H9 (cell line): ENCODE measurements around the gene SNX32. TPM values are rescaled to one million over a fixed set of nuclear protein-coding genes. Genes with fewer than 3 reads are reported as not detected.
"Not testable (repeated sequence)": the region's sequence is repeated elsewhere in the genome, so short reads cannot be mapped to it uniquely, and the experiment has no call there.

Experiments
- DNase-seq: peaks from one replicate; pipeline ENCODE4 v3.0.0-alpha.2; 2017
- H2AFZ ChIP-seq: one replicate; pipeline ENCODE4 v1.6.1; 2013; ENCODE audit warnings: mild to moderate bottlenecking, low read length, control low read depth, moderate library complexity
- H2AK5ac ChIP-seq: 2 replicates; pipeline ENCODE4 v1.6.1; 2013; ENCODE audit warnings: low read length, control low read depth, mixed read lengths; ENCODE audit not compliant: insufficient read length
- H2BK120ac ChIP-seq: one replicate; pipeline ENCODE4 v1.6.1; 2013; ENCODE audit warnings: low read depth, mild to moderate bottlenecking, low read length, control low read depth, inconsistent platforms; ENCODE audit not compliant: poor library complexity, severe bottlenecking
- H2BK12ac ChIP-seq: 2 replicates; pipeline ENCODE4 v1.6.1; 2013; ENCODE audit warnings: low read length, control low read depth, mixed read lengths, low read depth; ENCODE audit not compliant: insufficient read length
- H2BK15ac ChIP-seq: 2 replicates; pipeline ENCODE4 v1.6.1; 2013; ENCODE audit warnings: low read depth, low read length, control low read depth
- H2BK20ac ChIP-seq: one replicate; pipeline ENCODE4 v1.6.1; 2013; ENCODE audit warnings: low read depth, mild to moderate bottlenecking, low read length, control low read depth, inconsistent platforms; ENCODE audit not compliant: poor library complexity, severe bottlenecking
- H2BK5ac ChIP-seq: 2 replicates; pipeline ENCODE4 v1.6.1; 2013; ENCODE audit warnings: low read length, control low read depth, mixed read lengths; ENCODE audit not compliant: insufficient read length
- H3K14ac ChIP-seq: 2 replicates; pipeline ENCODE4 v1.6.1; 2013; ENCODE audit warnings: low read length, control low read depth; ENCODE audit not compliant: insufficient read depth
- H3K18ac ChIP-seq: 2 replicates; pipeline ENCODE4 v1.6.1; 2013; ENCODE audit warnings: low read depth, mild to moderate bottlenecking, mixed read lengths, low read length, control low read depth; ENCODE audit not compliant: insufficient read length
- H3K23ac ChIP-seq: 2 replicates; pipeline ENCODE4 v1.6.1; 2013; ENCODE audit warnings: low read length, control low read depth, mixed read lengths, low read depth; ENCODE audit not compliant: insufficient read length
- H3K23me2 ChIP-seq: 2 replicates; pipeline ENCODE4 v1.6.1; 2013; ENCODE audit warnings: low read depth, mild to moderate bottlenecking, mixed read lengths, low read length, control low read depth; ENCODE audit not compliant: insufficient read length, poor library complexity, severe bottlenecking
- H3K27ac ChIP-seq: 2 replicates; pipeline ENCODE4 v1.5.1; 2013; ENCODE audit warnings: low read length, control low read depth, mixed read lengths, low read depth; ENCODE audit not compliant: insufficient read length
- H3K27me3 ChIP-seq: 2 replicates; pipeline ENCODE4 v1.6.1; 2013; ENCODE audit warnings: low read length, control low read depth, inconsistent platforms; ENCODE audit not compliant: insufficient read depth
- H3K4ac ChIP-seq: 2 replicates; pipeline ENCODE4 v1.6.1; 2013; ENCODE audit warnings: low read depth, mild to moderate bottlenecking, control low read depth, inconsistent platforms, low read length, moderate library complexity
- H3K4me1 ChIP-seq: 2 replicates; pipeline ENCODE4 v1.6.1; 2013; ENCODE audit warnings: low read length, control low read depth, inconsistent platforms; ENCODE audit not compliant: insufficient read depth
- H3K4me2 ChIP-seq: 2 replicates; pipeline ENCODE4 v1.6.1; 2013; ENCODE audit warnings: low read length, control low read depth, mixed read lengths; ENCODE audit not compliant: insufficient read length, insufficient read depth
- H3K56ac ChIP-seq: 2 replicates; pipeline ENCODE4 v1.6.1; 2013; ENCODE audit warnings: low read depth, mild to moderate bottlenecking, mixed read lengths, low read length, control low read depth; ENCODE audit not compliant: insufficient read length
- H3K79me1 ChIP-seq: 2 replicates; pipeline ENCODE4 v1.6.1; 2013; ENCODE audit warnings: low read depth, mild to moderate bottlenecking, moderate library complexity, low read length, control low read depth, inconsistent platforms; ENCODE audit not compliant: insufficient read depth, poor library complexity, severe bottlenecking
- H3K79me2 ChIP-seq: 2 replicates; pipeline ENCODE4 v1.6.1; 2013; ENCODE audit warnings: low read length, control low read depth, inconsistent platforms; ENCODE audit not compliant: insufficient read depth
- H3K9ac ChIP-seq: 2 replicates; pipeline ENCODE4 v1.6.1; 2013; ENCODE audit warnings: low read length, control low read depth, mixed read lengths; ENCODE audit not compliant: insufficient read length; ENCODE audit errors: extremely low read depth
- H3K9me3 ChIP-seq: one replicate; pipeline ENCODE4 v1.6.1; 2013; ENCODE audit warnings: low read depth, low read length, inconsistent platforms; ENCODE audit not compliant: control insufficient read depth
- H3T11ph ChIP-seq: one replicate; pipeline ENCODE4 v1.6.1; 2013; ENCODE audit warnings: mild to moderate bottlenecking, low read length, control low read depth, inconsistent platforms
- H4K20me1 ChIP-seq: one replicate; pipeline ENCODE4 v1.6.1; 2013; ENCODE audit not compliant: control insufficient read depth, insufficient read length, insufficient read depth
- H4K5ac ChIP-seq: 2 replicates; pipeline ENCODE4 v1.6.1; 2013; ENCODE audit warnings: low read depth, mild to moderate bottlenecking, mixed read lengths, low read length, control low read depth; ENCODE audit not compliant: insufficient read length
- H4K8ac ChIP-seq: replicated peaks from 2 replicates; pipeline ENCODE4 v1.6.1; 2013; ENCODE audit warnings: low read length, control low read depth, mixed read lengths, low read depth; ENCODE audit not compliant: insufficient read length
- H4K91ac ChIP-seq: 2 replicates; pipeline ENCODE4 v1.6.1; 2013; ENCODE audit warnings: low read depth, mild to moderate bottlenecking, moderate library complexity, mixed read lengths, low read length, control low read depth; ENCODE audit not compliant: insufficient read length
- H3K27ac Mint-ChIP-seq, 3 experiments: 2 replicates in 2 of 3; 3 replicates in 1 of 3; pipeline ENCODE4 v1.8.0; 2020 to 2021; ENCODE audit warnings: mixed read lengths in 3 of 3, mild to moderate bottlenecking in 1 of 3, moderate library complexity in 1 of 3
- H3K27me3 Mint-ChIP-seq: 2 replicates; pipeline ENCODE4 v1.8.0; 2021; ENCODE audit warnings: low read depth, mild to moderate bottlenecking, moderate library complexity, mixed read lengths
- H3K36me3 Mint-ChIP-seq, 3 experiments: 2 replicates in 2 of 3; 3 replicates in 1 of 3; pipeline ENCODE4 v1.8.0; 2020 to 2021; ENCODE audit warnings: low read depth in 3 of 3, mixed read lengths in 3 of 3; ENCODE audit not compliant: insufficient read depth in 1 of 3
- H3K4me1 Mint-ChIP-seq, 2 experiments: 2 replicates each; pipeline ENCODE4 v1.8.0; 2020; ENCODE audit warnings: mixed read lengths in 2 of 2
- H3K4me3 Mint-ChIP-seq, 2 experiments: 2 replicates in 1 of 2; 3 replicates in 1 of 2; pipeline ENCODE4 v1.8.0; 2020 to 2021; ENCODE audit warnings: mild to moderate bottlenecking in 2 of 2, mixed read lengths in 2 of 2, moderate library complexity in 1 of 2
- H3K9me3 Mint-ChIP-seq, 2 experiments: 2 replicates in 1 of 2; 3 replicates in 1 of 2; pipeline ENCODE4 v1.8.0; 2020; ENCODE audit warnings: mild to moderate bottlenecking in 2 of 2, mixed read lengths in 2 of 2, moderate library complexity in 1 of 2
- CTCF ChIP-seq: fragments of 200-600 bp; sonication (generic); conservative IDR thresholded peaks from 3 replicates; pipeline ENCODE4 v1.8.0; 2021; ENCODE audit warnings: antibody characterized with exemption, mild to moderate bottlenecking
- WGBS: extraction: QIAGEN DNeasy Blood & Tissue Kit; methylation state at CpG from one replicate; pipeline ENCODE4 v1.1.7; 2013; ENCODE audit warnings: missing lambda C conversion rate, low lambda C conversion rate, mixed read lengths; ENCODE audit not compliant: insufficient read length; ENCODE audit errors: extremely low coverage; 5-methylcytosine and 5-hydroxymethylcytosine counted together
- total RNA-seq: library from RNA; stranded (reverse); gene quantifications from 2 replicates; pipeline ENCODE4 v1.2.1, GENCODE V29; 2021

SNX32 gene
- total RNA-seq, 1 experiment from 2014 or later: 1.2 TPM

DNA sequence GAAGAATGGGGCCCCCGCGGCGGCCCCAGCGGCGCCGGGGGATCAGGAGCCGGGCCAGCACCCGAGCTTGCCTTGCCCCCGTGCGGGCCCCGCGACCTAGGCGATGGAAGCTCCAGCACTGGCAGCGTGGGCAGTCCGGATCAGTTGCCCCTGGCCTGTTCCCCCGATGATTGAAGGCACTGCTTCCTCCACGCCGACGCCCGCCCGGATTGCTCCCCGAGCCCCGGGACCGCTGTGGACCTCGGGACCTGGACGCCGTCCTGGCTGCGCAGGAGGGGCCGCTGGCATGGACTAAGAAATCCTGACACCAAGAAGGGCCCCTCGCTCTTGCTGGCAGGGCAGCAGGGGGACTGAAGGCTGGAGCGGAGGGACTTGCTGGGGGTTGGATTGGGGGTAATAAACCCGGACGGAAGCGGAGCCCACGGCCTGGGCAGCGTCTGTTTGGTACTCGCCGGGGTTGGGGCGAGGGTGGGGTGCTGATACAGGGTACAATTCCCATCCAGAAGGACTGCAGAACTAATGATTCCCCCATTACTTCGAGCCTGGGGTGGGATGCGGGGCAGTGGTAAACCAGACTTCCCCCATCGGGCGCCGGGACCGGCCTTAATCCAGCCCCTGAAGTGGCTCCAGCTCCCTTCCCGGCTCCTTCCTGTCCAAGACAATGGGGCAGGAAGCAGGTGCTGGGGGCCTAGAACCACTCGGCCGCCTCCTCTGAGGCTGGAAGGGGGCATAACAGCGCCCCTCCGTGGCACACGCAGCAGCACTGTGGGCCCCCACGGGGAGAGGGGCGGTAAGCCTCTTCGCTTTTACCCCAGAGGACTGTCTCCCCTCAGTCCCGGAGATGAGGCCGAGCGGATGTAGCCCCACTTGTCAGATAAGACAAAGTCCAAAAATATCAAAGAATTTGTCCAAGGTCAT lies 57.7 kb downstream of the SNX32 start:
- Histone ChIP-seq H3K56ac (no peak overlapping the region), H4K8ac (no peak overlapping the region), H3K4me2 (peak overlapping the region; percentile 70), H3K79me1 (no peaks in the 10 kb centered on the region), H4K20me1 (no peaks in the 10 kb centered on the region), H3K23me2 (peaks cover 23% of the 10 kb centered on the region), H3K27ac (no peak overlapping the region), H3K27me3 (peaks cover 6% of the 10 kb centered on the region; the same call in 1 of the 2 replicates), H2BK120ac (no peak overlapping the region), H3K9ac (peak overlapping the region; percentile 60), H3K4me1 (peaks cover 9% of the 10 kb centered on the region; the same call in 1 of the 2 replicates), H2AK5ac (no peak overlapping the region), H3K4ac (no peak overlapping the region), H3K14ac (peak overlapping the region; percentile 85; the same call in 1 of the 2 replicates), H2BK5ac (no peak overlapping the region), H3T11ph (no peak overlapping the region), H4K5ac (no peak overlapping the region), H3K18ac (peak overlapping the region; percentile 44), H3K79me2 (no peaks in the 10 kb centered on the region; the same call in 1 of the 2 replicates), H2AFZ (no peak overlapping the region), H2BK20ac (no peak overlapping the region), H3K23ac (no peak overlapping the region), H4K91ac (no peak overlapping the region), H2BK12ac (no peak overlapping the region), H3K9me3 (no peaks in the 10 kb centered on the region), H2BK15ac (no peak overlapping the region)
- no peak overlapping the region; a peak in 1 of 7 replicates for H3K27ac Mint-ChIP-seq
- H3K4me1 Mint-ChIP-seq: peaks cover 39 to 55% of the 10 kb centered on the region in 2 experiments
- H3K9me3 Mint-ChIP-seq: peaks cover 2 to 4% of the 10 kb centered on the region in 2 experiments; a peak in 2 of 5 replicates
- H3K4me3 Mint-ChIP-seq: peak overlapping the region; percentile 75 to 88
- TF ChIP-seq CTCF: peak; percentile 52
- no CpG with 5 or more reads among the region's 57 CpGs for WGBS
- peaks cover 21% of the 10 kb centered on the region for H3K27me3 Mint-ChIP-seq
- H3K36me3 Mint-ChIP-seq: peaks cover 6 to 39% (median 10%) of the 10 kb centered on the region in 3 experiments
- DNase-seq: peak; percentile 78

GRCh38 chr11:65892137-65892540 lies 58.4 kb downstream of the SNX32 start:
- H3K4me1 ChIP-seq, H3K23ac ChIP-seq, H2BK5ac ChIP-seq, H2BK120ac ChIP-seq, H2BK20ac ChIP-seq, H3K56ac ChIP-seq, H4K91ac ChIP-seq, H3K9me3 ChIP-seq, H3K4ac ChIP-seq, H4K5ac ChIP-seq, H3K79me1 ChIP-seq, H2AFZ ChIP-seq, H3K27ac ChIP-seq, H3K79me2 ChIP-seq, H3T11ph ChIP-seq, H2BK15ac ChIP-seq, H3K18ac ChIP-seq, H4K8ac ChIP-seq, H3K27me3 ChIP-seq, H3K9ac ChIP-seq, DNase-seq, H3K14ac ChIP-seq, H2AK5ac ChIP-seq, H2BK12ac ChIP-seq, H4K20me1 ChIP-seq, H3K9me3 Mint-ChIP-seq: not testable (repeated sequence)
- peaks cover 39 to 48% of the 10 kb centered on the region in 2 experiments for H3K4me1 Mint-ChIP-seq
- H3K4me2 ChIP-seq: peak overlapping the region; percentile 70
- no CpG with 5 or more reads among the region's 5 CpGs for WGBS
- H3K27ac Mint-ChIP-seq: peak overlapping the region in 2 of 3 experiments; percentile 44 to 68; a peak in 3 of 7 replicates
- H3K36me3 Mint-ChIP-seq: peaks cover 0 to 36% (median 4%) of the 10 kb centered on the region in 3 experiments; a peak in 5 of 7 replicates
- peaks cover 23% of the 10 kb centered on the region for H3K23me2 ChIP-seq
- H3K27me3 Mint-ChIP-seq: peaks cover 21% of the 10 kb centered on the region
- H3K4me3 Mint-ChIP-seq: peak overlapping the region; percentile 75 to 88
